Liver (tissue), 9 donors: ENCODE results near the gene COPA. TPM values are rescaled to one million over a fixed set of nuclear protein-coding genes. Genes with fewer than 3 reads are reported as not detected.

Source experiments
- DNase-seq: peaks from one replicate; pipeline ENCODE4 v3.0.0-alpha.2; 2017; ENCODE audit warnings: low spot score
- H3K27ac ChIP-seq, 2 donors: one replicate each; pipeline ENCODE4 v1.7.0; 2013; ENCODE audit warnings: inconsistent platforms in 2 of 2, low read length in 2 of 2, control low read depth in 1 of 2, low read depth in 1 of 2, mild to moderate bottlenecking in 1 of 2
- H3K27me3 ChIP-seq, 4 donors: one replicate each; pipeline versions ENCODE4 v1.6.1 to v1.7.0; 2013; ENCODE audit warnings: low read length in 3 of 4, inconsistent platforms in 1 of 4, mild to moderate bottlenecking in 1 of 4, moderate library complexity in 1 of 4; ENCODE audit not compliant: control insufficient read depth in 4 of 4, insufficient read depth in 4 of 4
- H3K36me3 ChIP-seq, 4 donors: one replicate each; pipeline versions ENCODE4 v1.6.1 to v1.7.0; 2013; ENCODE audit warnings: low read length in 3 of 4, mild to moderate bottlenecking in 3 of 4, low read depth in 1 of 4, moderate library complexity in 1 of 4; ENCODE audit not compliant: control insufficient read depth in 4 of 4, insufficient read depth in 3 of 4
- H3K4me1 ChIP-seq, 4 donors: one replicate each; pipeline versions ENCODE4 v1.6.1 to v1.7.0; 2013; ENCODE audit warnings: low read length in 3 of 4, mild to moderate bottlenecking in 3 of 4, moderate library complexity in 1 of 4; ENCODE audit not compliant: control insufficient read depth in 4 of 4, insufficient read depth in 4 of 4
- H3K4me3 ChIP-seq, 3 donors: one replicate each; pipeline versions ENCODE4 v1.6.1 to v1.7.0; 2013; ENCODE audit warnings: low read length in 3 of 3, control low read depth in 1 of 3, low read depth in 1 of 3, mild to moderate bottlenecking in 1 of 3
- H3K9ac ChIP-seq, 2 donors: one replicate each; pipeline ENCODE4 v1.7.0; 2013; ENCODE audit warnings: low read length in 2 of 2, mild to moderate bottlenecking in 2 of 2, moderate library complexity in 2 of 2, control low read depth in 1 of 2, low read depth in 1 of 2
- H3K9me3 ChIP-seq, 4 donors: one replicate each; pipeline versions ENCODE4 v1.6.1 to v1.7.0; 2013; ENCODE audit warnings: low read length in 3 of 4; ENCODE audit not compliant: control insufficient read depth in 4 of 4
- EGR1 ChIP-seq, 2 donors: IDR thresholded peaks; 2 replicates each; pipeline ENCODE4 v1.6.1; 2016 to 2018; ENCODE audit warnings: antibody characterized with exemption in 2 of 2, low read depth in 2 of 2
- FOXA1 ChIP-seq: IDR thresholded peaks from 2 replicates; pipeline ENCODE4 v1.6.1; 2016; ENCODE audit warnings: antibody characterized with exemption
- FOXA2 ChIP-seq: IDR thresholded peaks from 2 replicates; pipeline ENCODE4 v1.6.1; 2016; ENCODE audit warnings: antibody characterized with exemption
- GABPA ChIP-seq, 2 donors: IDR thresholded peaks in 1 of 2; conservative IDR thresholded peaks in 1 of 2; 2 replicates each; pipeline ENCODE4 v1.6.1; 2016; ENCODE audit warnings: antibody characterized with exemption in 2 of 2, mild to moderate bottlenecking in 1 of 2, moderate library complexity in 1 of 2
- HNF4A ChIP-seq, 2 donors: conservative IDR thresholded peaks; 2 replicates each; pipeline ENCODE4 v1.6.1; 2016; ENCODE audit warnings: antibody characterized with exemption in 2 of 2, mild to moderate bottlenecking in 2 of 2
- HNF4G ChIP-seq: IDR thresholded peaks from 2 replicates; pipeline ENCODE4 v1.6.1; 2016; ENCODE audit warnings: antibody characterized with exemption
- JUND ChIP-seq, 2 donors: IDR thresholded peaks; 2 replicates each; pipeline ENCODE4 v1.6.1; 2016; ENCODE audit warnings: antibody characterized with exemption in 2 of 2
- NR2F2 ChIP-seq: IDR thresholded peaks from 2 replicates; pipeline ENCODE4 v1.6.1; 2016; ENCODE audit warnings: antibody characterized with exemption
- RAD21 ChIP-seq, 2 donors: IDR thresholded peaks; 2 replicates each; pipeline ENCODE4 v1.6.1; 2016; ENCODE audit warnings: antibody characterized with exemption in 2 of 2, mild to moderate bottlenecking in 2 of 2
- RXRA ChIP-seq, 2 donors: IDR thresholded peaks; 2 replicates each; pipeline ENCODE4 v1.6.1; 2017 to 2018; ENCODE audit warnings: antibody characterized with exemption in 2 of 2, mild to moderate bottlenecking in 1 of 2
- SP1 ChIP-seq: IDR thresholded peaks from 2 replicates; pipeline ENCODE4 v1.6.1; 2018; ENCODE audit warnings: antibody characterized with exemption, mild to moderate bottlenecking
- TAF1 ChIP-seq: conservative IDR thresholded peaks from 2 replicates; pipeline ENCODE4 v1.6.1; 2016; ENCODE audit warnings: antibody characterized with exemption, mild to moderate bottlenecking
- YY1 ChIP-seq: IDR thresholded peaks from 2 replicates; pipeline ENCODE4 v1.6.1; 2016; ENCODE audit warnings: antibody characterized with exemption, mild to moderate bottlenecking
- WGBS: extraction: QIAGEN DNeasy Blood & Tissue Kit; methylation state at CpG from one replicate; pipeline ENCODE4 v1.1.7; 2013; 5-methylcytosine and 5-hydroxymethylcytosine counted together
- polyA plus RNA-seq, 2 donors: library from polyadenylated mRNA; stranded (reverse) in 1 of 2; unstranded in 1 of 2; fragments of 200-250 nt in 1 of 2; fragments of >200 nt in 1 of 2; fragmentation: Nextera tagmentation in 1 of 2; extraction: Ambion mirVana in 1 of 2; gene quantifications; one replicate each; pipeline versions ENCODE4 v1.2.1 to v1.2.3, GENCODE V29; 2013 to 2015
- total RNA-seq, 2 donors: library from RNA; depleted of rRNA; stranded (reverse); fragments of >200 nt; gene quantifications; one replicate each; pipeline ENCODE4 v1.2.3, GENCODE V29; 2014
- TF ChIP-seq, protein P1 (sequence below): IDR thresholded peaks from 2 replicates; pipeline ENCODE4 v1.6.1; 2016; ENCODE audit warnings: antibody characterized with exemption
- TF ChIP-seq, protein P2 (sequence below): IDR thresholded peaks from 2 replicates; pipeline ENCODE4 v1.6.1; 2016; ENCODE audit warnings: antibody characterized with exemption
- TF ChIP-seq, protein P3 (sequence below): IDR thresholded peaks from 2 replicates; pipeline ENCODE4 v1.6.1; 2016; ENCODE audit warnings: antibody characterized with exemption
- TF ChIP-seq, protein P4 (sequence below): fragments of 150-350 bp; IDR thresholded peaks from 2 replicates; pipeline ENCODE4 v1.5.1; 2017; ENCODE audit warnings: improper control_type of control experiment, low read depth, low read length; ENCODE audit not compliant: missing input control
- TF ChIP-seq, protein P5 (sequence below): IDR thresholded peaks from 2 replicates; pipeline ENCODE4 v1.6.1; 2016; ENCODE audit warnings: antibody characterized with exemption, mild to moderate bottlenecking
- donor health status: healthy.
- donor health status: healthy.
- donor health status: healthy.
- donor health status: healthy.
- donor health status: healthy.

The COPA gene
- total and polyA plus RNA-seq, 4 donors, result 46.8 to 145 (median 75.9) TPM

DNA sequence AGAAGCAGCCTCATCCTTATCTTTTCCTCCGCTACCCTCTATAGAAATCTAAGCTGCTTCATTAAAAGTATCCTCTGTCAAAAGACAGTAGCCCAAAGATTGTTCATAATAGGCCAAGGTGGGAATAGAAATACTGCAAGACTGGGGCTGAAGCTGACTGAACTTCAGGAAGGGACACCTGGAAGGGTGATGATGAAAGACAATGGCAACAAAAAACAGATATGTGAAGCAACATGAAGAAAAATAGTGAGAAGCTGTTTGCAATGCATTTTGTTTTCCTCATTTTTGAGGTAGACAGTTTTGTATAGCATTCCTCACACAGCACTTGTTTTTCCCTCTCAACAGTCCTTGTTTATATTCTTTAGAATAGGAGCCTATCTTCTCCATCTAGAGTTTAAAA is 97.6 kb downstream of the COPA start:
- WGBS, result 93% methylated on average over 1 of the region's 1 CpG
- Histone ChIP-seq H3K9ac (no peak overlapping the region), H3K9me3 (no peaks in the 10 kb centered on the region), H3K36me3 (peaks cover 0 to 2% (median 1%) of the 10 kb centered on the region in 4 donors), H3K4me3 (no peak overlapping the region), H3K4me1 (peaks cover 3 to 51% (median 45%) of the 10 kb centered on the region in 4 donors), H3K27ac (no peak overlapping the region), H3K27me3 (no peaks in the 10 kb centered on the region)
- no peak for DNase-seq
- TF ChIP-seq, protein P1, sequence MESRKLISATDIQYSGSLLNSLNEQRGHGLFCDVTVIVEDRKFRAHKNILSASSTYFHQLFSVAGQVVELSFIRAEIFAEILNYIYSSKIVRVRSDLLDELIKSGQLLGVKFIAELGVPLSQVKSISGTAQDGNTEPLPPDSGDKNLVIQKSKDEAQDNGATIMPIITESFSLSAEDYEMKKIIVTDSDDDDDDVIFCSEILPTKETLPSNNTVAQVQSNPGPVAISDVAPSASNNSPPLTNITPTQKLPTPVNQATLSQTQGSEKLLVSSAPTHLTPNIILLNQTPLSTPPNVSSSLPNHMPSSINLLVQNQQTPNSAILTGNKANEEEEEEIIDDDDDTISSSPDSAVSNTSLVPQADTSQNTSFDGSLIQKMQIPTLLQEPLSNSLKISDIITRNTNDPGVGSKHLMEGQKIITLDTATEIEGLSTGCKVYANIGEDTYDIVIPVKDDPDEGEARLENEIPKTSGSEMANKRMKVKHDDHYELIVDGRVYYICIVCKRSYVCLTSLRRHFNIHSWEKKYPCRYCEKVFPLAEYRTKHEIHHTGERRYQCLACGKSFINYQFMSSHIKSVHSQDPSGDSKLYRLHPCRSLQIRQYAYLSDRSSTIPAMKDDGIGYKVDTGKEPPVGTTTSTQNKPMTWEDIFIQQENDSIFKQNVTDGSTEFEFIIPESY, result no peak
- TF ChIP-seq, protein P2, sequence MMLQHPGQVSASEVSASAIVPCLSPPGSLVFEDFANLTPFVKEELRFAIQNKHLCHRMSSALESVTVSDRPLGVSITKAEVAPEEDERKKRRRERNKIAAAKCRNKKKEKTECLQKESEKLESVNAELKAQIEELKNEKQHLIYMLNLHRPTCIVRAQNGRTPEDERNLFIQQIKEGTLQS, result no peak
- TF ChIP-seq, protein P3, sequence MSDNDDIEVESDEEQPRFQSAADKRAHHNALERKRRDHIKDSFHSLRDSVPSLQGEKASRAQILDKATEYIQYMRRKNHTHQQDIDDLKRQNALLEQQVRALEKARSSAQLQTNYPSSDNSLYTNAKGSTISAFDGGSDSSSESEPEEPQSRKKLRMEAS, result no peak
- TF ChIP-seq EGR1 (IDR thresholded peaks at IDR 0.05; ENCODE audit: low read depth in 2 of 2) (no peak), GABPA (IDR thresholded peaks at IDR 0.05 in 1 of 2, conservative IDR thresholded peaks at IDR 0.05 in 1 of 2) (no peak), NR2F2 (no peak), HNF4G (no peak), RAD21 (IDR thresholded peaks at IDR 0.05) (no peak), JUND (IDR thresholded peaks at IDR 0.05) (no peak), SP1 (no peak), RXRA (IDR thresholded peaks at IDR 0.05) (no peak), YY1 (no peak), TAF1 (no peak), FOXA2 (no peak), FOXA1 (no peak), HNF4A (conservative IDR thresholded peaks at IDR 0.05) (no peak)
- TF ChIP-seq, protein P4, sequence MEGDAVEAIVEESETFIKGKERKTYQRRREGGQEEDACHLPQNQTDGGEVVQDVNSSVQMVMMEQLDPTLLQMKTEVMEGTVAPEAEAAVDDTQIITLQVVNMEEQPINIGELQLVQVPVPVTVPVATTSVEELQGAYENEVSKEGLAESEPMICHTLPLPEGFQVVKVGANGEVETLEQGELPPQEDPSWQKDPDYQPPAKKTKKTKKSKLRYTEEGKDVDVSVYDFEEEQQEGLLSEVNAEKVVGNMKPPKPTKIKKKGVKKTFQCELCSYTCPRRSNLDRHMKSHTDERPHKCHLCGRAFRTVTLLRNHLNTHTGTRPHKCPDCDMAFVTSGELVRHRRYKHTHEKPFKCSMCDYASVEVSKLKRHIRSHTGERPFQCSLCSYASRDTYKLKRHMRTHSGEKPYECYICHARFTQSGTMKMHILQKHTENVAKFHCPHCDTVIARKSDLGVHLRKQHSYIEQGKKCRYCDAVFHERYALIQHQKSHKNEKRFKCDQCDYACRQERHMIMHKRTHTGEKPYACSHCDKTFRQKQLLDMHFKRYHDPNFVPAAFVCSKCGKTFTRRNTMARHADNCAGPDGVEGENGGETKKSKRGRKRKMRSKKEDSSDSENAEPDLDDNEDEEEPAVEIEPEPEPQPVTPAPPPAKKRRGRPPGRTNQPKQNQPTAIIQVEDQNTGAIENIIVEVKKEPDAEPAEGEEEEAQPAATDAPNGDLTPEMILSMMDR, result no peak
- TF ChIP-seq, protein P5, sequence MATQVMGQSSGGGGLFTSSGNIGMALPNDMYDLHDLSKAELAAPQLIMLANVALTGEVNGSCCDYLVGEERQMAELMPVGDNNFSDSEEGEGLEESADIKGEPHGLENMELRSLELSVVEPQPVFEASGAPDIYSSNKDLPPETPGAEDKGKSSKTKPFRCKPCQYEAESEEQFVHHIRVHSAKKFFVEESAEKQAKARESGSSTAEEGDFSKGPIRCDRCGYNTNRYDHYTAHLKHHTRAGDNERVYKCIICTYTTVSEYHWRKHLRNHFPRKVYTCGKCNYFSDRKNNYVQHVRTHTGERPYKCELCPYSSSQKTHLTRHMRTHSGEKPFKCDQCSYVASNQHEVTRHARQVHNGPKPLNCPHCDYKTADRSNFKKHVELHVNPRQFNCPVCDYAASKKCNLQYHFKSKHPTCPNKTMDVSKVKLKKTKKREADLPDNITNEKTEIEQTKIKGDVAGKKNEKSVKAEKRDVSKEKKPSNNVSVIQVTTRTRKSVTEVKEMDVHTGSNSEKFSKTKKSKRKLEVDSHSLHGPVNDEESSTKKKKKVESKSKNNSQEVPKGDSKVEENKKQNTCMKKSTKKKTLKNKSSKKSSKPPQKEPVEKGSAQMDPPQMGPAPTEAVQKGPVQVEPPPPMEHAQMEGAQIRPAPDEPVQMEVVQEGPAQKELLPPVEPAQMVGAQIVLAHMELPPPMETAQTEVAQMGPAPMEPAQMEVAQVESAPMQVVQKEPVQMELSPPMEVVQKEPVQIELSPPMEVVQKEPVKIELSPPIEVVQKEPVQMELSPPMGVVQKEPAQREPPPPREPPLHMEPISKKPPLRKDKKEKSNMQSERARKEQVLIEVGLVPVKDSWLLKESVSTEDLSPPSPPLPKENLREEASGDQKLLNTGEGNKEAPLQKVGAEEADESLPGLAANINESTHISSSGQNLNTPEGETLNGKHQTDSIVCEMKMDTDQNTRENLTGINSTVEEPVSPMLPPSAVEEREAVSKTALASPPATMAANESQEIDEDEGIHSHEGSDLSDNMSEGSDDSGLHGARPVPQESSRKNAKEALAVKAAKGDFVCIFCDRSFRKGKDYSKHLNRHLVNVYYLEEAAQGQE, result no peak
